ENCODE data around the gene HIVEP2. TPM values are rescaled to one million over a fixed set of nuclear protein-coding genes. Genes with fewer than 3 reads are reported as not detected.

HIVEP2 gene
- total and polyA plus RNA-seq, 3 donors from 2014 or later = 4.7 to 10.8 (median 10.7) TPM

- Histone ChIP-seq H3K36me3 (ENCODE audit: low read depth, missing control alignments) (no peaks in the 10 kb centered on the region), H3K4me1 (peaks cover 14% of the 10 kb centered on the region), H3K27me3 (no peaks in the 10 kb centered on the region), H3K27ac (peak overlapping the region; percentile 61 to 99), H3K9me3 (no peaks in the 10 kb centered on the region), H3K4me3 (peak overlapping the region; percentile 85 to 94)
- 3 to 7% methylated on average over 8 of the region's 8 CpGs for WGBS, 2 donors
- DNase-seq = no peak
- TF ChIP-seq, protein P1, sequence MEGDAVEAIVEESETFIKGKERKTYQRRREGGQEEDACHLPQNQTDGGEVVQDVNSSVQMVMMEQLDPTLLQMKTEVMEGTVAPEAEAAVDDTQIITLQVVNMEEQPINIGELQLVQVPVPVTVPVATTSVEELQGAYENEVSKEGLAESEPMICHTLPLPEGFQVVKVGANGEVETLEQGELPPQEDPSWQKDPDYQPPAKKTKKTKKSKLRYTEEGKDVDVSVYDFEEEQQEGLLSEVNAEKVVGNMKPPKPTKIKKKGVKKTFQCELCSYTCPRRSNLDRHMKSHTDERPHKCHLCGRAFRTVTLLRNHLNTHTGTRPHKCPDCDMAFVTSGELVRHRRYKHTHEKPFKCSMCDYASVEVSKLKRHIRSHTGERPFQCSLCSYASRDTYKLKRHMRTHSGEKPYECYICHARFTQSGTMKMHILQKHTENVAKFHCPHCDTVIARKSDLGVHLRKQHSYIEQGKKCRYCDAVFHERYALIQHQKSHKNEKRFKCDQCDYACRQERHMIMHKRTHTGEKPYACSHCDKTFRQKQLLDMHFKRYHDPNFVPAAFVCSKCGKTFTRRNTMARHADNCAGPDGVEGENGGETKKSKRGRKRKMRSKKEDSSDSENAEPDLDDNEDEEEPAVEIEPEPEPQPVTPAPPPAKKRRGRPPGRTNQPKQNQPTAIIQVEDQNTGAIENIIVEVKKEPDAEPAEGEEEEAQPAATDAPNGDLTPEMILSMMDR (IDR thresholded peaks at IDR 0.05) = no peak
- no peak for TF ChIP-seq POLR2A (IDR thresholded peaks at IDR 0.05)
- intact Hi-C loops (cut with DNase I; ENCODE audit: low total_unique reads) = loop anchor here (10.0 kb wide), 2 partner anchors 69 to 99 kb away; no protein-coding TSS in a partner anchor
Observed at GRCh38 chr6:142943711-142944123, 1.3 kb downstream of the HIVEP2 start.

DNA sequence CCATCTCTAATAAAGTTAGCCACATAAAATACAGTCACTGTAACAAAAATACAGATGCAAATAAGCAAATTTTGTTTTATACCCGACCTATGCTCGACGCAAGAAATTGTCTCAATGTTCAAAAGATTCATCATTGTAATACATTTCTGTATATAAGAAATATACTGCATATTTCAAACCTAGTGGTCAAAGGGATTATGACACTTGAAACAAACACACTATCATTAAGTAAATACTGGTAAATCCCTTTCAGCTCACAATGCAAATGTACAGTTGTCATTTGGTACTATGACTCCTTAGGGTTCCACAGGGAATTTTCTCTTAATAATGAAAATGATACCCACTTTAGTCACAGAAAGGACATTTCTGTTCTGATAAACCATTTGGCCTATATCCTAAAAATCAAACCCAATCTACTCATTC is 2.2 kb downstream of the HIVEP2 start:
- H3K27ac ChIP-seq = no peak overlapping the region

DNA sequence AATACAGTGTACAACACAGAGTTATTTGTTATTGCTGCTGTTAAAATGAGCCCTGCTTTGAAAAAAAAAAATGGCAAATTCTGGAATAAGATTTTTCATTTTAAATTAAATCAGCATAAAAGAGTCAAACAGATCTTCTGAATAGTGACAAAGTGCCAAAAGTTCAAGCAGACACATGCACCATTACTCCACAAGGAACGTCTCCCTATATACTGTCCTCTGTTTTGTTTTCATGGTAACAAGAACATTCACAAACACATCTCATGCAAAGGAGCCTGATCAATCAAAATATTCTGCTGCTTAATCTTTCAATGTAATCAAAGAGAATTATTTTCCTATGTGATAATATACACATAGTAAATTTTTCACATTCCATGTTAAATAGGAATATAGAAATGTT is 2.7 kb downstream of the HIVEP2 start:
- no peaks in the 10 kb centered on the region for H3K9me3 ChIP-seq
- TF ChIP-seq POLR2A (IDR thresholded peaks at IDR 0.05) = no peak
- TF ChIP-seq, protein P1 (IDR thresholded peaks at IDR 0.05) = no peak
- H3K4me1 ChIP-seq = peaks cover 7% of the 10 kb centered on the region
- no peak overlapping the region for H3K27ac ChIP-seq
- intact Hi-C loops (cut with DNase I; ENCODE audit: low total_unique reads) = loop anchor here (10.0 kb wide), 2 partner anchors 67 to 97 kb away; no protein-coding TSS in a partner anchor
- no peak for DNase-seq
- H3K27me3 ChIP-seq = no peaks in the 10 kb centered on the region
- 90% methylated on average over 1 of the region's 1 CpG for WGBS, 2 donors
- no peaks in the 10 kb centered on the region for H3K36me3 ChIP-seq (ENCODE audit: low read depth, missing control alignments)
- H3K4me3 ChIP-seq = no peak overlapping the region

More for the DNA sequence above, 2.2 kb downstream of the HIVEP2 start:
- Histone ChIP-seq H3K4me3 (no peak overlapping the region), H3K4me1 (peaks cover 8% of the 10 kb centered on the region), H3K36me3 (ENCODE audit: low read depth, missing control alignments) (no peaks in the 10 kb centered on the region), H3K27me3 (no peaks in the 10 kb centered on the region), H3K9me3 (no peaks in the 10 kb centered on the region)
- TF ChIP-seq, protein P1 (IDR thresholded peaks at IDR 0.05) = peak; percentile 26 to 71 (median 34)
- no peak for TF ChIP-seq POLR2A (IDR thresholded peaks at IDR 0.05)
- intact Hi-C loops (cut with DNase I; ENCODE audit: low total_unique reads) = loop anchor here (10.0 kb wide), 2 partner anchors 68 to 98 kb away; no protein-coding TSS in a partner anchor
- no peak for DNase-seq
- 68 to 81% methylated on average over 3 of the region's 3 CpGs for WGBS, 2 donors

DNA sequence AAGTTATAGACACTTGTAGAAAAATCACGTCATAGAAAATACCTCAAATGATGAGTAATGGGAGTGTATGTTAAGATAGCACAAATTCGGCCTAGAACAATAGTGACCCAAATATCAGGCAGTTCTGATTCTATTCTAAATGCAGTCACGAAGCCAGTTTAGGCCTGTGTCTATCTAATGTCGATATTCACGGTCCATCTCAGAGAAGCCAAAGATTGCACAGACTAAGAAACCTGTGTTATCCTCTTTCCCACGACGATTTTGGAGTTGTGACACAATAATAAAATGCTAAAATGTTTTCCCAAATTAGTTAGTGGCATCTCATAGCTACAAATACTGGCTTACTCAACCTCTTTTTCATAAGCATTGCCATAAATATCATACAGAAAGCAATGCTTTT is 4.0 kb downstream of the HIVEP2 start:
- no peak overlapping the region for H3K27ac ChIP-seq

More for the DNA sequence above, 4.0 kb downstream of the HIVEP2 start:
- Histone ChIP-seq H3K4me1 (peaks cover 7% of the 10 kb centered on the region), H3K27me3 (no peaks in the 10 kb centered on the region), H3K36me3 (ENCODE audit: low read depth, missing control alignments) (no peaks in the 10 kb centered on the region), H3K9me3 (no peaks in the 10 kb centered on the region), H3K4me3 (no peak overlapping the region)
- no peak for DNase-seq
- WGBS, 2 donors = 85 to 91% methylated on average over 7 of the region's 7 CpGs
- TF ChIP-seq, protein P1 (IDR thresholded peaks at IDR 0.05) = no peak
- TF ChIP-seq POLR2A (IDR thresholded peaks at IDR 0.05) = no peak
- intact Hi-C loops (cut with DNase I; ENCODE audit: low total_unique reads) = loop anchor here (10.0 kb wide), 2 partner anchors 66 to 96 kb away; no protein-coding TSS in a partner anchor
